ENCODE measurements around the gene FRMD8. TPM values are rescaled to one million over a fixed set of nuclear protein-coding genes. Genes with fewer than 3 reads are reported as not detected.

The FRMD8 gene, protein sequence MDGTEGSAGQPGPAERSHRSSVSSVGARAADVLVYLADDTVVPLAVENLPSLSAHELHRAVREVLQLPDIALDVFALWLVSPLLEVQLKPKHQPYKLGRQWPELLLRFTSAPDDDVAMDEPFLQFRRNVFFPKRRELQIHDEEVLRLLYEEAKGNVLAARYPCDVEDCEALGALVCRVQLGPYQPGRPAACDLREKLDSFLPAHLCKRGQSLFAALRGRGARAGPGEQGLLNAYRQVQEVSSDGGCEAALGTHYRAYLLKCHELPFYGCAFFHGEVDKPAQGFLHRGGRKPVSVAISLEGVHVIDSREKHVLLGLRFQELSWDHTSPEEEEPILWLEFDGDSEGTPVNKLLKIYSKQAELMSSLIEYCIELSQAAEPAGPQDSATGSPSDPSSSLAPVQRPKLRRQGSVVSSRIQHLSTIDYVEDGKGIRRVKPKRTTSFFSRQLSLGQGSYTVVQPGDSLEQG
- total RNA-seq = 59.5 and 60.4 TPM in 2 replicates

DNA sequence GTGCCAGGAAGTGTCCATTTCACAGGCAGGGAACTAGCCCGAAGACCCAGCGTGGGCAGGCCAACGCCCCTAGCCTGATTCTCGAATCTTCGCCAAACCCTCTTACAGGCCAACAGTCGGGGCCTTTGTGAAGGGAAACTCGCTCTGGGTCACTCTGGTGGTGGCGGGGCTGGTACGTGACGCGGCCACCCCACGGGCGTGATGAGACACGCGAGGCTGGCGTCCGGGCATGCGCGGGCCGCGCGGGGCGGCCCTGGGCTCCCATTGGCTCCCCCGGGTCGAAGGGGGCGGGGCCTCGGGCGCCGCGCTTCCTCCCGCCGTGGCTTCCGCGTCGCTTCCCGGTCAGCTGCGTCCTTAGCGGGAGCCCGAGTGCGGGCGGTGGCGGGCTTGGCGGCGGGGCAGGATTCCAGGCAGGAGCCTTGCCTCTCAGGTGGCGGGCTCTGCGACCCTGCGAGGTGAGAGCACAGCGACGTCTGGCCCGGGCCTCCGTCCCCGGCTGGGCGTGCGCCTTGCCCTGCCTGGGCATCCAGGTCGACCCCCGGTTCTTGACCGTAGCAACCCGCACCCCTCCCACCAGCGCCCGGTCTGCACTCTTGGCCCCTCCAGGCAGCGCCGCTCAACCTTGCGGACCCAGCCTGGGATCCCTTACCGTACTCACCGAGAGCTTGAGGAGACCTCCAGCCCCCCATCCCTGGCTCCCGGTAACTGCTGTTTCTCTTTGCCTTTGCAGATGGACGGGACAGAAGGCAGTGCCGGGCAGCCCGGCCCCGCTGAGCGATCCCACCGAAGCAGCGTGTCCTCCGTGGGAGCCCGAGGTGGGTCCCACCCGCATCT is at the start of gene FRMD8:
Gene FRMD8 (plus strand): TSS at position 331 of the 834 bp plus-strand sequence. CDS start 400 bp downstream, at position 731.

DNA sequence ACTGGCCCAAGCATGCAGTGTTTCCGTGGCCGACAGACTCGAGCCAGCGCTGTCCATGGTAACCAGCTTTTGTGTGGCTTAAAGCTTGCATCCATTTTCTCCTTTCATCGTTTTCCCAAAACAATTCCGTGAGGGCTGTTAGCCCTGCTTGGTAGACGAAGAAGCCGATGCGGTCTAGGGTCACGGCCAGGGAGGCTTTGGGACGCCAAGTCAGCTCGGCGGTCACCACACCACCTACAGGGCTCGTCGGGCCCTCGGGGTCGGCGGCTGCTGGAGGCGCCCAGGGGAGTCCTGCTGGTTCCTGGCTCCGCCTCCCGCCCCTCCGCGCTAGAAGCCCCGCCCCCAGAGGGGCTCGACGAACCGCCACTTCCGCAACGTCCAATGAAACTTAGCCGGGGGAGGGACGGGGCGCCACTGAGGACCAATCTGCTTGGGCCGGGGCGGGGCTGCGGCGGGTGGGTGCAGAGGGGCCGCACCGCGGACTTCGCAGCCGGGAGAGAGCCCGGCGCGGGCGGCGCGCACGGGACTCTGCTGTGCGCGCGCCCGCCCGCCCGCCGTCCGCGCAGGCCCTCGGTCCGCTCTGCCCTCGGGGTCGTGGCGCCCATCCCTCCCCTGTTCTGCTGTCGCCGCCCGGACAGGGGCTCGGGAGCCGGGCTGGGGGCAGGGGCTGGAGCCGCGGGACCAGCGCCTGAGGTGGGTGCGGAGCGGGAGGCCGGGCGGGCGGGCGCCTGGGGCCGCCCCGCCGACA is 32.0 kb upstream of the FRMD8 start, which contains the start of gene TIGD3:
Gene TIGD3 (plus strand): TSS at position 487 of the 748 bp plus-strand sequence. CDS start 1,058 bp downstream, outside the sequence.

DNA sequence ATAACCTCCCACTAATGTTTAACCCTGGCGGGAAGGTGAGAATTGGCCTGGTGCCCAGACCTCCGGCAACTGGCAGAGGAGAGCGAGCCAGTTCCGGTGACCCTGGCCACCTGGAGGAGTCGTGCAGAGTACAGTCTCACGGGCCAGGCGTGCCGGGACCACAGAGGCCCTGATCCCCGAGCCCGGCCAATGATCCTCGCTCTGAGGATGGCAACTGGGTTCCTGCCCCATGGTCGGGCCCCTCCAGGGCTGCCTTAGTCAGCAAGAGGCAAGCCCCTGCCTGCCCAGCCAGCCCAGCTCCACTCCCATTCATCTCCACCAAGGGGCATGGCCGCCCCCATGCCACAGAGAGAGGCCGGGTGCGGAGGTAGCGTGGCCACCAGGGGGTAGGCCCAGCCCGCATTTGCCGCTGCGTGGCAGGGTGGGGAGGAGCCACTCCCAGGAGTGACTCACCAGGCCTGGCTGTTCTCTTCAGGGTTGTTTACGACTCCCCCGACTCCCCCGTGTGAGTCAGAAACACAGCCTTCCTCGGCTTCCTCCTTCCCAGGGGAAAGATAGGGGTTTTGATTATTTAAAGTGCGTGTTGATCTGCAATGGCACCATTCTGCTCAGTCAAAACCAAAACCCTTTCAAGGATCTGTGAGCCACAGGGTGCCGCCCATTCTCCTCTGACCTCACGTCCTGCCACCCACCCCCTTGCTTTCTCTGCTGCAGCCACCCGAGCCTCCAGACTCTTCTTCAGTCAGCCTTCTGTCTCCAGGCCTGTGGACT is 4.2 kb upstream of the FRMD8 start, which contains the start of gene SLC25A45:
Gene SLC25A45 (minus strand): TSS at position 614 of the 771 bp plus-strand sequence. CDS start 695 bp downstream, outside the sequence.

DNA sequence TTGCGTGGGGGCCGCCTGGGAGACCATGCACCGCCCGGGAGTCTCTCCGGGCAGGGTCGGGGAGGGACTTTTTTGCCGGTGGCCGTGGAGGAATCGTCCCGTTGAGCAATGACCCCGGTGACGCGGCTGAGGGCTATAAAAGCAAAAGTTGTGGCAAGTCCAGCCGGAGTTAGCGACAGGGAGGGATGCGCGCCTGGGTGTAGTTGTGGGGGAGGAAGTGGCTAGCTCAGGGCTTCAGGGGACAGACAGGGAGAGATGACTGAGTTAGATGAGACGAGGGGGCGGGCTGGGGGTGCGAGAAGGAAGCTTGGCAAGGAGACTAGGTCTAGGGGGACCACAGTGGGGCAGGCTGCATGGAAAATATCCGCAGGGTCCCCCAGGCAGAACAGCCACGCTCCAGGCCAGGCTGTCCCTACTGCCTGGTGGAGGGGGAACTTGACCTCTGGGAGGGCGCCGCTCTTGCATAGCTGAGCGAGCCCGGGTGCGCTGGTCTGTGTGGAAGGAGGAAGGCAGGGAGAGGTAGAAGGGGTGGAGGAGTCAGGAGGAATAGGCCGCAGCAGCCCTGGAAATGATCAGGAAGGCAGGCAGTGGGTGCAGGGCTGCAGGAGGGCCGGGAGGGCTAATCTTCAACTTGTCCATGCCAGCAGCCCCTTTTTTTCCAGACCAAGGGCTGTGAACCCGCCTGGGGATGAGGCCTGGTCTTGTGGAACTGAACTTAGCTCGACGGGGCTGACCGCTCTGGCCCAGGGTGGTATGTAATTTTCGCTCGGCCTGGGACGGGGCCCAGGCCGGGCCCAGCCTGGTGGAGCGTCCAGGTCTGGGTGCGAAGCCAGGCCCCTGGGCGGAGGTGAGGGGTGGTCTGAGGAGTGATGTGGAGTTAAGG is 36.4 kb downstream of the FRMD8 start, which contains the start of gene NEAT1:
Gene NEAT1 (plus strand): TSS at position 166 of the 883 bp plus-strand sequence.

Other genes with a start within 250 kb of the FRMD8 start
- not detected in 2 replicates for gene SPDYC, start 216.4 kb upstream of the FRMD8 start, total RNA-seq
- gene CAPN1, start 204.7 kb upstream of the FRMD8 start, total RNA-seq = 243 and 266 TPM in 2 replicates
- 11.4 and 19.0 TPM in 2 replicates for gene POLA2, start 124.7 kb upstream of the FRMD8 start, total RNA-seq
- 38.5 and 40.8 TPM in 2 replicates for gene CDC42EP2, start 71.8 kb upstream of the FRMD8 start, total RNA-seq
- 37.3 and 38.1 TPM in 2 replicates for gene DPF2, start 52.8 kb upstream of the FRMD8 start, total RNA-seq
- 0.30 TPM in 1 of 2 replicates, not detected in the other for gene TIGD3, start 31.9 kb upstream of the FRMD8 start, total RNA-seq
- gene SLC25A45, start 4.0 kb upstream of the FRMD8 start, total RNA-seq = 1.1 and 1.5 TPM in 2 replicates
- gene NEAT1, start 36.2 kb downstream of the FRMD8 start, total RNA-seq = 12.7 and 14.7 TPM in 2 replicates
- gene MALAT1, start 112.4 kb downstream of the FRMD8 start, total RNA-seq = 683 and 797 TPM in 2 replicates
- gene SCYL1, start 138.4 kb downstream of the FRMD8 start, total RNA-seq = 83.3 and 84.1 TPM in 2 replicates
- 45.1 and 58.2 TPM in 2 replicates for gene LTBP3, start 171.7 kb downstream of the FRMD8 start, total RNA-seq
- gene ZNRD2, start 183.8 kb downstream of the FRMD8 start, total RNA-seq = 70.6 and 76.7 TPM in 2 replicates
- 45.8 and 46.7 TPM in 2 replicates for gene FAM89B, start 185.9 kb downstream of the FRMD8 start, total RNA-seq
- gene EHBP1L1, start 189.4 kb downstream of the FRMD8 start, total RNA-seq = 33.7 and 53.4 TPM in 2 replicates
- 0.27 TPM in 1 of 2 replicates, not detected in the other for gene KCNK7, start 209.2 kb downstream of the FRMD8 start, total RNA-seq
- gene MAP3K11, start 227.6 kb downstream of the FRMD8 start, total RNA-seq = 122 and 126 TPM in 2 replicates
- 40.7 and 41.1 TPM in 2 replicates for gene PCNX3, start 229.1 kb downstream of the FRMD8 start, total RNA-seq